ENCODE data around the gene CLTC. TPM values are rescaled to one million over a fixed set of nuclear protein-coding genes. Genes with fewer than 3 reads are reported as not detected.

The CLTC gene
- total RNA-seq, 2 experiments from 2014 or later, result 123 to 227 TPM

DNA sequence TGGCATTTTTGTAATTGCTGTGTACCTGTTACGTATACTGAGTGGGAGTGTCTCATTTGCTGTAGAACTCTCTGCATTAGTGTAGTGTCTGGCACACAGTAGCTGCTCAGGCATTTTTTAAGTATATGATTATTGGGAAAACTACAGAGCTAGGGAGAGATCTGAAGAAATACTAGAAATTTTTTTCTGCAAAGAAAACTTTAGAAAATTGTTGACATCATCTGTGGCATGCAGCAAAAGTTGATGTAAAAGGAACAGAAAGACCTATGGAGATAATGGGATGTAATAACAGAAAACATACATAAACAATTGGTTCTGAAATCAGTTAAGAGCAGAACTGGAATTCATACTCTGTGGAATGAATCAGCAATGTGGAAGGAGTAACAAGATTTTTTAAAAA is 11.6 kb downstream of the CLTC start:
- no peak overlapping the region for H3K4me2 ChIP-seq (ENCODE audit: low read length)
- POLR2A ChIA-PET, result interaction anchor here (1.6 kb wide), 1 partner anchor 8 kb away, joined by 3 read pairs; no protein-coding TSS in a partner anchor
- H3K9me3 ChIP-seq (ENCODE audit: low read length), result peaks cover 16% of the 10 kb centered on the region; the same call in 1 of the 2 replicates
- no peak for TF ChIP-seq CTCF (conservative IDR thresholded peaks at IDR 0.05; ENCODE audit: low read length)
- TF ChIP-seq EZH2phosphoT487 (IDR thresholded peaks at IDR 0.05; ENCODE audit: borderline replicate concordance, low read depth, low read length), result no peak
- peaks cover 52% of the 10 kb centered on the region for H3K4me1 ChIP-seq (ENCODE audit: insufficient read depth, low read length, poor library complexity, severe bottlenecking)
- no peak for DNase-seq (ENCODE audit: low spot score)
- no peak overlapping the region for H2AFZ ChIP-seq (ENCODE audit: low read length)
- BruUV-seq (replicated peaks), result no TSS peak
- peaks cover 85% of the 10 kb centered on the region for H3K36me3 ChIP-seq (ENCODE audit: insufficient read depth, low read length)
- peaks cover 100% of the 10 kb centered on the region for H3K79me2 ChIP-seq (ENCODE audit: insufficient read depth, low read depth, low read length)
- CTCF ChIA-PET (ENCODE audit: unreplicated experiment), result no interaction called here
- H3K27ac ChIP-seq (ENCODE audit: low read depth, low read length, poor library complexity, severe bottlenecking), result no peak overlapping the region
- no peak overlapping the region for H3K4me3 ChIP-seq (ENCODE audit: low read depth, low read length, poor library complexity, severe bottlenecking)
- H3K9me2 ChIP-seq (ENCODE audit: insufficient read depth, low read length), result no peaks in the 10 kb centered on the region
- peaks cover 44% of the 10 kb centered on the region for H4K20me1 ChIP-seq (ENCODE audit: insufficient read depth, low read length)
- intact Hi-C loops (cut with micrococcal nuclease; ENCODE audit: unreplicated experiment), result no loop called here

DNA sequence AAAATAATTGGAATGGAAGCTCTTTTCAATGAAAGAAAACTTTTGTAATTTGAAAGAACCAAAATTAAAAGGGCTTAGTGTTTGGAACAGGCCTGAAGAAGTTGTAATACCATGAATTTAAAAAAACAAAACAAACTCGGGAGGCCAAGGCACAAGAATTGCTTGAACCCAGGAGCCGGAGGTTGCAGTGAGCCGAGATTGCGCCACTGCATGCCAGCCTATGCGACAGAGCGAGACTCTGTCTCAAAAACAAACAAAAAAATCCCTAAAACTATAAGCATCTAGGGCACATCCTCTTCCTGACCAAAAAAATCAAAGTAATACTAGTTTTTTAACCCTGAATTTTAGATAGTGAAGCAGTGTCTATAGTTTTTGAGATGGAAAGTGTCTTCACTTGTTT is 12.7 kb downstream of the CLTC start:
- peaks cover 77% of the 10 kb centered on the region for H3K36me3 ChIP-seq (ENCODE audit: insufficient read depth, low read length)
- intact Hi-C loops (cut with micrococcal nuclease; ENCODE audit: unreplicated experiment), result no loop called here
- no peak overlapping the region for H3K27ac ChIP-seq (ENCODE audit: low read depth, low read length, poor library complexity, severe bottlenecking)
- BruUV-seq (replicated peaks), result no TSS peak
- peaks cover 42% of the 10 kb centered on the region for H3K4me1 ChIP-seq (ENCODE audit: insufficient read depth, low read length, poor library complexity, severe bottlenecking)
- peaks cover 97% of the 10 kb centered on the region for H3K79me2 ChIP-seq (ENCODE audit: insufficient read depth, low read depth, low read length)
- peaks cover 33% of the 10 kb centered on the region for H4K20me1 ChIP-seq (ENCODE audit: insufficient read depth, low read length)
- no peak for DNase-seq (ENCODE audit: low spot score)
- no peak overlapping the region for H3K4me2 ChIP-seq (ENCODE audit: low read length)
- CTCF ChIA-PET (ENCODE audit: unreplicated experiment), result no interaction called here
- peaks cover 16% of the 10 kb centered on the region; the same call in 1 of the 2 replicates for H3K9me3 ChIP-seq (ENCODE audit: low read length)
- POLR2A ChIA-PET, result interaction anchor here (1.3 to 1.6 kb wide), 2 partner anchors 9 to 11 kb away, joined by 3 read pairs; no protein-coding TSS in a partner anchor
- H3K4me3 ChIP-seq (ENCODE audit: low read depth, low read length, poor library complexity, severe bottlenecking), result no peak overlapping the region
- no peak overlapping the region for H2AFZ ChIP-seq (ENCODE audit: low read length)
- H3K9me2 ChIP-seq (ENCODE audit: insufficient read depth, low read length), result no peaks in the 10 kb centered on the region
- TF ChIP-seq CTCF (conservative IDR thresholded peaks at IDR 0.05; ENCODE audit: low read length) (no peak), EZH2phosphoT487 (IDR thresholded peaks at IDR 0.05; ENCODE audit: borderline replicate concordance, low read depth, low read length) (no peak)

GRCh38 chr17:59633658-59634359 is 14.1 kb downstream of the CLTC start:
- DNase-seq (ENCODE audit: low spot score), result no peak
- Histone ChIP-seq H3K27ac (ENCODE audit: low read depth, low read length, poor library complexity, severe bottlenecking) (no peak overlapping the region), H3K9me2 (ENCODE audit: insufficient read depth, low read length) (no peaks in the 10 kb centered on the region), H3K79me2 (ENCODE audit: insufficient read depth, low read depth, low read length) (peaks cover 97% of the 10 kb centered on the region), H3K4me1 (ENCODE audit: insufficient read depth, low read length, poor library complexity, severe bottlenecking) (peaks cover 45% of the 10 kb centered on the region), H3K4me3 (ENCODE audit: low read depth, low read length, poor library complexity, severe bottlenecking) (no peak overlapping the region), H2AFZ (ENCODE audit: low read length) (no peak overlapping the region), H4K20me1 (ENCODE audit: insufficient read depth, low read length) (peaks cover 22% of the 10 kb centered on the region), H3K36me3 (ENCODE audit: insufficient read depth, low read length) (peaks cover 63% of the 10 kb centered on the region), H3K4me2 (ENCODE audit: low read length) (peak overlapping the region; percentile 7; the same call in 1 of the 2 replicates), H3K9me3 (ENCODE audit: low read length) (peaks cover 16% of the 10 kb centered on the region; the same call in 1 of the 2 replicates)
- ChIA-PET CTCF (ENCODE audit: unreplicated experiment) (interaction anchor here (0.8 kb wide), 1 partner anchor 9 kb away, joined by 3 read pairs; no protein-coding TSS in a partner anchor), POLR2A (interaction anchor here (1.3 to 1.9 kb wide), 3 partner anchors 9 to 12 kb away, joined by 3 to 10 read pairs (median 7); no protein-coding TSS in a partner anchor)
- TF ChIP-seq CTCF (conservative IDR thresholded peaks at IDR 0.05; ENCODE audit: low read length), result no peak
- TF ChIP-seq EZH2phosphoT487 (IDR thresholded peaks at IDR 0.05; ENCODE audit: borderline replicate concordance, low read depth, low read length), result no peak
- intact Hi-C loops (cut with micrococcal nuclease; ENCODE audit: unreplicated experiment), result no loop called here
- BruUV-seq (replicated peaks), result no TSS peak
